Activated CD4-positive, alpha-beta T cell treated with anti-CD3 and anti-CD28 coated beads, Interleukin-2, amount 10 ng/mL, durations not matched to agents 24 days and 14 days (primary cell): ENCODE results near the gene ATG7. TPM values are rescaled to one million over a fixed set of nuclear protein-coding genes. Genes with fewer than 3 reads are reported as not detected.
"Not testable (repeated sequence)": the region's sequence is repeated elsewhere in the genome, so short reads cannot be mapped to it uniquely, and the experiment has no call there.

ENCODE experiments used
- DNase-seq: peaks from one replicate; pipeline ENCODE4 v3.0.0; 2022
- H3K27ac Mint-ChIP-seq: one replicate; pipeline ENCODE4 v1.8.0; 2022; ENCODE audit warnings: mild to moderate bottlenecking, mixed read lengths
- H3K27me3 Mint-ChIP-seq: one replicate; pipeline ENCODE4 v1.8.0; 2022; ENCODE audit warnings: mixed read lengths
- H3K36me3 Mint-ChIP-seq: one replicate; pipeline ENCODE4 v1.8.0; 2022; ENCODE audit warnings: low read depth, mild to moderate bottlenecking, mixed read lengths
- H3K4me1 Mint-ChIP-seq: one replicate; pipeline ENCODE4 v1.8.0; 2021; ENCODE audit warnings: mixed read lengths
- H3K4me3 Mint-ChIP-seq: one replicate; pipeline ENCODE4 v1.8.0; 2022; ENCODE audit warnings: mild to moderate bottlenecking, moderate library complexity, mixed read lengths
- H3K9me3 Mint-ChIP-seq: one replicate; pipeline ENCODE4 v1.8.0; 2021; ENCODE audit warnings: mixed read lengths
- intact Hi-C: fragments of 100-400 bp; cut with micrococcal nuclease; formaldehyde crosslinking; loops from one replicate; pipeline ENCODE4 v1.15.1; 2023
- total RNA-seq: library from RNA; stranded (reverse); gene quantifications from 2 replicates; pipeline ENCODE4 v1.2.3, GENCODE V29; 2022

The ATG7 gene
- total RNA-seq, 1 donor from 2014 or later, result 41.4 TPM

GRCh38 chr3:11240496-11240895 lies 31.7 kb upstream of the ATG7 start:
- peaks cover 16% of the 10 kb centered on the region for H3K9me3 Mint-ChIP-seq
- peaks cover 21% of the 10 kb centered on the region for H3K4me1 Mint-ChIP-seq
- peak overlapping the region; percentile 55 for H3K4me3 Mint-ChIP-seq
- H3K27me3 Mint-ChIP-seq, result peaks cover 4% of the 10 kb centered on the region
- intact Hi-C loops, result no loop called here
- peak overlapping the region; percentile 90 for H3K27ac Mint-ChIP-seq
- no peak for DNase-seq
- peaks cover 8% of the 10 kb centered on the region for H3K36me3 Mint-ChIP-seq

- Mint-ChIP-seq H3K4me1 (peaks cover 8% of the 10 kb centered on the region), H3K27ac (no peak overlapping the region), H3K27me3 (peaks cover 1% of the 10 kb centered on the region), H3K4me3 (no peak overlapping the region), H3K36me3 (peaks cover 5% of the 10 kb centered on the region), H3K9me3 (peaks cover 8% of the 10 kb centered on the region)
- intact Hi-C loops, result no loop called here
- no peak for DNase-seq
Observed at GRCh38 chr3:11244121-11244677, 28.0 kb upstream of the ATG7 start.

- H3K27me3 Mint-ChIP-seq, result peaks cover 1% of the 10 kb centered on the region
- no peak overlapping the region for H3K27ac Mint-ChIP-seq
- peaks cover 6% of the 10 kb centered on the region for H3K9me3 Mint-ChIP-seq
- intact Hi-C loops, result no loop called here
- peaks cover 5% of the 10 kb centered on the region for H3K36me3 Mint-ChIP-seq
- DNase-seq, result no peak
- H3K4me3 Mint-ChIP-seq, result no peak overlapping the region
- peaks cover 5% of the 10 kb centered on the region for H3K4me1 Mint-ChIP-seq
Observed at GRCh38 chr3:11245276-11245675, 26.9 kb upstream of the ATG7 start.

GRCh38 chr3:11245827-11246662 lies 26.2 kb upstream of the ATG7 start:
- intact Hi-C loops, result no loop called here
- no peak for DNase-seq
- Mint-ChIP-seq H3K4me3 (no peak overlapping the region), H3K27me3 (peaks cover 1% of the 10 kb centered on the region), H3K36me3 (no peaks in the 10 kb centered on the region), H3K9me3 (peaks cover 6% of the 10 kb centered on the region), H3K27ac (no peak overlapping the region), H3K4me1 (peaks cover 1% of the 10 kb centered on the region)

- H3K4me3 Mint-ChIP-seq, result no peak overlapping the region
- H3K27me3 Mint-ChIP-seq, result peaks cover 1% of the 10 kb centered on the region
- DNase-seq, result no peak
- H3K9me3 Mint-ChIP-seq, result peaks cover 6% of the 10 kb centered on the region
- intact Hi-C loops, result no loop called here
- H3K27ac Mint-ChIP-seq, result no peak overlapping the region
- H3K36me3 Mint-ChIP-seq, result no peaks in the 10 kb centered on the region
- peaks cover 1% of the 10 kb centered on the region for H3K4me1 Mint-ChIP-seq
Observed at GRCh38 chr3:11246663-11246970, 25.6 kb upstream of the ATG7 start.

- Mint-ChIP-seq H3K36me3 (no peaks in the 10 kb centered on the region), H3K4me3 (no peak overlapping the region), H3K9me3 (peaks cover 6% of the 10 kb centered on the region), H3K27me3 (peaks cover 1% of the 10 kb centered on the region), H3K27ac (no peak overlapping the region), H3K4me1 (peaks cover 5% of the 10 kb centered on the region)
- intact Hi-C loops, result no loop called here
- DNase-seq, result no peak
Observed at GRCh38 chr3:11247362-11247761, 24.8 kb upstream of the ATG7 start.

GRCh38 chr3:11248596-11248995 lies 23.6 kb upstream of the ATG7 start:
- Mint-ChIP-seq H3K4me3 (no peak overlapping the region), H3K27me3 (peaks cover 1% of the 10 kb centered on the region), H3K36me3 (no peaks in the 10 kb centered on the region), H3K4me1 (peaks cover 5% of the 10 kb centered on the region), H3K9me3 (peaks cover 6% of the 10 kb centered on the region), H3K27ac (no peak overlapping the region)
- DNase-seq, result no peak
- intact Hi-C loops, result no loop called here

- H3K36me3 Mint-ChIP-seq, result no peaks in the 10 kb centered on the region
- peaks cover 3% of the 10 kb centered on the region for H3K27me3 Mint-ChIP-seq
- no peak for DNase-seq
- H3K9me3 Mint-ChIP-seq, result peaks cover 6% of the 10 kb centered on the region
- peaks cover 5% of the 10 kb centered on the region for H3K4me1 Mint-ChIP-seq
- peak overlapping the region; percentile 25 for H3K4me3 Mint-ChIP-seq
- intact Hi-C loops, result loop anchor here (1.0 kb wide), 1 partner anchor 13 kb away; no protein-coding TSS in a partner anchor
- peak overlapping the region; percentile 63 for H3K27ac Mint-ChIP-seq
Observed at GRCh38 chr3:11250902-11251806, 21.0 kb upstream of the ATG7 start.

- no peaks in the 10 kb centered on the region for H3K36me3 Mint-ChIP-seq
- H3K27ac Mint-ChIP-seq, result peak overlapping the region; percentile 63
- peaks cover 5% of the 10 kb centered on the region for H3K4me1 Mint-ChIP-seq
- H3K4me3 Mint-ChIP-seq, result peak overlapping the region; percentile 25
- H3K9me3 Mint-ChIP-seq, result peaks cover 6% of the 10 kb centered on the region
- intact Hi-C loops, result loop anchor here (1.0 kb wide), 1 partner anchor 13 kb away; no protein-coding TSS in a partner anchor
- H3K27me3 Mint-ChIP-seq, result peaks cover 3% of the 10 kb centered on the region
- no peak for DNase-seq
Observed at GRCh38 chr3:11251807-11252176, 20.4 kb upstream of the ATG7 start.

GRCh38 chr3:11254876-11255275 lies 17.3 kb upstream of the ATG7 start:
- peaks cover 4% of the 10 kb centered on the region for H3K27me3 Mint-ChIP-seq
- no peak overlapping the region for H3K4me3 Mint-ChIP-seq
- no peak overlapping the region for H3K27ac Mint-ChIP-seq
- intact Hi-C loops, result no loop called here
- H3K36me3 Mint-ChIP-seq, result no peaks in the 10 kb centered on the region
- H3K4me1 Mint-ChIP-seq, result peaks cover 5% of the 10 kb centered on the region
- peaks cover 6% of the 10 kb centered on the region for H3K9me3 Mint-ChIP-seq
- DNase-seq, result no peak

- H3K4me1 Mint-ChIP-seq, H3K27me3 Mint-ChIP-seq, H3K36me3 Mint-ChIP-seq, H3K27ac Mint-ChIP-seq, H3K9me3 Mint-ChIP-seq, H3K4me3 Mint-ChIP-seq, DNase-seq, intact Hi-C loops: not testable (repeated sequence)
Observed at GRCh38 chr3:11255537-11255936, 16.7 kb upstream of the ATG7 start.

GRCh38 chr3:11258958-11259357 lies 13.2 kb upstream of the ATG7 start:
- Mint-ChIP-seq H3K4me1 (no peaks in the 10 kb centered on the region), H3K4me3 (no peak overlapping the region), H3K27me3 (peaks cover 6% of the 10 kb centered on the region), H3K36me3 (no peaks in the 10 kb centered on the region), H3K9me3 (no peaks in the 10 kb centered on the region), H3K27ac (no peak overlapping the region)
- no peak for DNase-seq
- intact Hi-C loops, result no loop called here

- no peaks in the 10 kb centered on the region for H3K9me3 Mint-ChIP-seq
- no peak overlapping the region for H3K27ac Mint-ChIP-seq
- H3K27me3 Mint-ChIP-seq, result peaks cover 11% of the 10 kb centered on the region
- H3K36me3 Mint-ChIP-seq, result no peaks in the 10 kb centered on the region
- intact Hi-C loops, result no loop called here
- no peak overlapping the region for H3K4me3 Mint-ChIP-seq
- no peak for DNase-seq
- peaks cover under 1% of the 10 kb centered on the region for H3K4me1 Mint-ChIP-seq
Observed at GRCh38 chr3:11260460-11260859, 11.7 kb upstream of the ATG7 start.

GRCh38 chr3:11269007-11269406 lies 3.2 kb upstream of the ATG7 start:
- DNase-seq, result no peak
- no peaks in the 10 kb centered on the region for H3K9me3 Mint-ChIP-seq
- H3K27ac Mint-ChIP-seq, result no peak overlapping the region
- H3K36me3 Mint-ChIP-seq, result peaks cover 3% of the 10 kb centered on the region
- H3K4me1 Mint-ChIP-seq, result peaks cover 16% of the 10 kb centered on the region
- H3K27me3 Mint-ChIP-seq, result peaks cover 14% of the 10 kb centered on the region
- intact Hi-C loops, result no loop called here
- H3K4me3 Mint-ChIP-seq, result no peak overlapping the region
